ENCODE measurements around the gene FRS3.

- TF ChIP-seq POLR2AphosphoS5 (IDR thresholded peaks at IDR 0.05; ENCODE audit: low read depth) (no peak), EZH2 (IDR thresholded peaks at IDR 0.05; ENCODE audit: low read depth, unreplicated experiment) (no peak), CREB1 (CRISPR knock-in tag; IDR thresholded peaks at IDR 0.05; ENCODE audit: low read depth) (no peak), REST (IDR thresholded peaks at IDR 0.05; ENCODE audit: unreplicated experiment) (no peak), EZH2phosphoT487 (IDR thresholded peaks at IDR 0.05; ENCODE audit: unreplicated experiment) (no peak), ZNF331 (CRISPR knock-in tag; IDR thresholded peaks at IDR 0.05; ENCODE audit: low read depth) (no peak)
- TF ChIP-seq, protein P1, sequence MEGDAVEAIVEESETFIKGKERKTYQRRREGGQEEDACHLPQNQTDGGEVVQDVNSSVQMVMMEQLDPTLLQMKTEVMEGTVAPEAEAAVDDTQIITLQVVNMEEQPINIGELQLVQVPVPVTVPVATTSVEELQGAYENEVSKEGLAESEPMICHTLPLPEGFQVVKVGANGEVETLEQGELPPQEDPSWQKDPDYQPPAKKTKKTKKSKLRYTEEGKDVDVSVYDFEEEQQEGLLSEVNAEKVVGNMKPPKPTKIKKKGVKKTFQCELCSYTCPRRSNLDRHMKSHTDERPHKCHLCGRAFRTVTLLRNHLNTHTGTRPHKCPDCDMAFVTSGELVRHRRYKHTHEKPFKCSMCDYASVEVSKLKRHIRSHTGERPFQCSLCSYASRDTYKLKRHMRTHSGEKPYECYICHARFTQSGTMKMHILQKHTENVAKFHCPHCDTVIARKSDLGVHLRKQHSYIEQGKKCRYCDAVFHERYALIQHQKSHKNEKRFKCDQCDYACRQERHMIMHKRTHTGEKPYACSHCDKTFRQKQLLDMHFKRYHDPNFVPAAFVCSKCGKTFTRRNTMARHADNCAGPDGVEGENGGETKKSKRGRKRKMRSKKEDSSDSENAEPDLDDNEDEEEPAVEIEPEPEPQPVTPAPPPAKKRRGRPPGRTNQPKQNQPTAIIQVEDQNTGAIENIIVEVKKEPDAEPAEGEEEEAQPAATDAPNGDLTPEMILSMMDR (conservative IDR thresholded peaks at IDR 0.05; ENCODE audit: low read depth in 2 of 2) = no peak
Observed at GRCh38 chr6:41748102-41748477, 31.6 kb downstream of the FRS3 start.

Data from GM23338 (cell line).